ENCODE measurements around the gene SLC2A11.
"Not testable (repeated sequence)": the region's sequence is repeated elsewhere in the genome, so short reads cannot be mapped to it uniquely, and the experiment has no call there.

SLC2A11 gene

DNA sequence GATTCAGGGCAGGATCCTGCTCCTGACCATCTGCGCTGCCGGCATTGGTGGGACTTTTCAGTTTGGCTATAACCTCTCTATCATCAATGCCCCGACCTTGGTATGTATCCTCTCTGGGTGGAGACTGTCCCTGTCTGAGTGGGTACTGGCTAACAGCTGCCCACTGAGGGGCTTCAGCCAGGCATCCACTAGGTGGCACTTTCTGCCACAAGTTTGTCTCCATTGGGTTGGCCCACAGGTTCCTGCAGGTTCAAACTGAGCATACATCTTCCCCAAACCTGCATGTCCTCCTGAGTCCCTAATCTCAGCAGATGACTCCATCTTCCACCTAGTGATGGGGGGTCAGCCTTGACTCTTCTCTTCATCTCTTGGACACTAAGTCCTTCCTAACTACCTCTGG is 4.4 kb downstream of the SLC2A11 start:
- Histone ChIP-seq H3K27ac (no peak overlapping the region), H3K4me3 (no peak overlapping the region)
- TF ChIP-seq, protein P1, sequence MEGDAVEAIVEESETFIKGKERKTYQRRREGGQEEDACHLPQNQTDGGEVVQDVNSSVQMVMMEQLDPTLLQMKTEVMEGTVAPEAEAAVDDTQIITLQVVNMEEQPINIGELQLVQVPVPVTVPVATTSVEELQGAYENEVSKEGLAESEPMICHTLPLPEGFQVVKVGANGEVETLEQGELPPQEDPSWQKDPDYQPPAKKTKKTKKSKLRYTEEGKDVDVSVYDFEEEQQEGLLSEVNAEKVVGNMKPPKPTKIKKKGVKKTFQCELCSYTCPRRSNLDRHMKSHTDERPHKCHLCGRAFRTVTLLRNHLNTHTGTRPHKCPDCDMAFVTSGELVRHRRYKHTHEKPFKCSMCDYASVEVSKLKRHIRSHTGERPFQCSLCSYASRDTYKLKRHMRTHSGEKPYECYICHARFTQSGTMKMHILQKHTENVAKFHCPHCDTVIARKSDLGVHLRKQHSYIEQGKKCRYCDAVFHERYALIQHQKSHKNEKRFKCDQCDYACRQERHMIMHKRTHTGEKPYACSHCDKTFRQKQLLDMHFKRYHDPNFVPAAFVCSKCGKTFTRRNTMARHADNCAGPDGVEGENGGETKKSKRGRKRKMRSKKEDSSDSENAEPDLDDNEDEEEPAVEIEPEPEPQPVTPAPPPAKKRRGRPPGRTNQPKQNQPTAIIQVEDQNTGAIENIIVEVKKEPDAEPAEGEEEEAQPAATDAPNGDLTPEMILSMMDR (IDR thresholded peaks at IDR 0.05) = no peak
- DNase-seq (ENCODE audit: low spot score) = no peak

DNA sequence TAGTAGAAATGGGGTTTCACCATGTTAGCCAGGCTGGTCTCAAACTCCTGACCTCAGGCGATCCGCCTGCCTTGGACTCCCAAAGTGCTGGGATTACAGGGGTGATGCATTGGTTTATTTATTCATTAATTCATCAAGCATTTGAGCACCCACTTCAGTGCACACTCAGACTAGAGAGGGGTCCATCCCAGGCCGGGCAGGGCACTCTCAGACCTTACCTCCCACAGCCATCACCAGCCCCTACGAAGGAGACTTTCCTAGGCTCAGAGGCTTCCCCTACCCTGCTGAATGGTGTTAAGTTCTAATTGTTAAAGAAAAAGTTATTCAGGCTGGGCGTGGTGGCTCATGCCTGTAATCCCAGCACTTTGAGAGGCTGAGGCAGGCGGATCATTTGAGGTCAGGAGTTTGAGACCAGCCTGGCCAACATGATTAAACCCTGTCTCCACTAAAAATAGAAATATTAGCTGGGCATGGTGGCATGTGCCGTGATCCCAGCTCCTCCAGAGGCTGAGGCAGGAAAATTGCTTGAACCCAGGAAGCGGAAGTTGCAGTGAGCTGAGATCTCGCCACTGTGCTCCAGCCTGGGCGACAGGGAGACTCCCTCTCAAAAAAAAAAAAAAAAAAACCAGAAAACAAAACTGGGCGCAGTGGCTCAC is 7.0 kb downstream of the SLC2A11 start:
- not testable (repeated sequence) for H3K27ac ChIP-seq; H3K4me3 ChIP-seq; DNase-seq (ENCODE audit: low spot score)

DNA sequence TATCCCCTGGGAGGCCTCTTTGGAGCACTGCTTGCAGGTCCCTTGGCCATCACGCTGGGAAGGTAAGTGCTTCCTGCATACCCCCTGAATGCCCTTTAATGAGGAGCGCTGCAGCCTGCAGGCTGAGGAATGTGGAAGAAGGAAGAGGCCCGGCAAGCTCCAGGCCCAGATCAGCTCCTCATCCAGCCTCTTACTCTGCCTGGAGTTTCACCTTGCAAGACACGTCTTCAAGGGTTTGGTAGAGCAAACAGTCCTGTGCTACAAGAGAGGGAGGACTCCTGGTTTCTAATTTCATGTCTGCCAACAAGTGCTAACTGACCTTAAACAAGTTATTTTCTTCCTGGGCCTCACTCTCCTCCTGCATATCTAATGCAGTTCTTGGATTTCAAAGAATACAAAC is 10.9 kb downstream of the SLC2A11 start:
- no peak for DNase-seq (ENCODE audit: low spot score)
- Histone ChIP-seq H3K27ac (no peak overlapping the region), H3K4me3 (no peak overlapping the region)
- TF ChIP-seq, protein P1 (IDR thresholded peaks at IDR 0.05) = no peak

DNA sequence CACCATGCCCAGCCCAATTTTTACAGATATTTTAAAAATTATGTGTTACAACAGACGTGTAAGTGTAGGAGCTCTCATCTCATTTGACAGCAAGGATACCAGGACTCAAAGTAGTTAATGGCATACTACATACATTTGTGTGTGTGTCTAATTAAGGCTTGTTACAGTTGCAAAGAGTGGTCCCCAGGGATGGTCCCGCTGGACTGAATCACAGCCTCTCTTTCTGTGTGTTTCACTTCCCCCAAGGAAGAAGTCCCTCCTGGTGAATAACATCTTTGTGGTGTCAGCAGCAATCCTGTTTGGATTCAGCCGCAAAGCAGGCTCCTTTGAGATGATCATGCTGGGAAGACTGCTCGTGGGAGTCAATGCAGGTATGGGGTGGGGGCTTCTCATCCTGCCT is 17.2 kb downstream of the SLC2A11 start:
- Histone ChIP-seq H3K27ac (no peak overlapping the region), H3K4me3 (no peak overlapping the region)
- no peak for DNase-seq (ENCODE audit: low spot score)
- TF ChIP-seq, protein P1 (IDR thresholded peaks at IDR 0.05) = no peak

DNA sequence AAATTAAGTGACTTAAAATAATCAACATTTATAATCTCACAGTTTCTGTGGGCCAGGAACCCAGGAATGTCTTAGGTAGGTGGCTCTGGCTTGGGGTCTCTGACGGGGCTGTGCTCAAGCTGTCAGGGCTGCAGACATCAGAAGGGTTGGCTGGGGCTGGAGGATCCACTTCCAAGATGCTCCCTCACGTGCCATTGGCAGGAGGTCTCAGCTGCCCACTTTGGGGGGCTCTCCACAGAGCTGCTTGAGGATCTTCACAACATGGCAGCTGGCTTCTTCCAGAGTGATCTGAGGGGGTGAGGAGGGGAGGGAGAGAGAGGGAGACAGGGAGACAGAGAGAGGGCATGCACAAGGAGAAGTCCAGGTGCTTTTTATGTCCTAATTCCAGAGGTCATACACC is 18.1 kb downstream of the SLC2A11 start:
- DNase-seq (ENCODE audit: low spot score) = no peak
- TF ChIP-seq, protein P1 (IDR thresholded peaks at IDR 0.05) = no peak
- H3K4me3 ChIP-seq = no peak overlapping the region
- no peak overlapping the region for H3K27ac ChIP-seq

DNA sequence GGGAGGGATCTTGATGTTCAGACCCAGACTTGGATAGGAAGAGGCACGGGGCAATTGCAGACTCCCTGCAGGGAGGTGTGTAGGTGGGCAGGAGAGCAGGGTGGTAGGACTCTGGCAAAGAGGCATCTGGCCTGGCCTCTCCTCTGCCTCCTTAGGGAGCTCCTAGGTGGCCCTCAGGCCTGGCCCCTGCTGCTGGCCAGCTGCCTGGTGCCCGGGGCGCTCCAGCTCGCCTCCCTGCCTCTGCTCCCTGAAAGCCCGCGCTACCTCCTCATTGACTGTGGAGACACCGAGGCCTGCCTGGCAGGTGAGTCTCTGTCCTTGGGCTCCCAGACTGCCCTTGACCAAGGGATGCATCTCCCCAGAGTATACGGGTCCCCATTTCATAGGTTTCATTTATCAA is 19.9 kb downstream of the SLC2A11 start:
- Histone ChIP-seq H3K27ac (no peak overlapping the region), H3K4me3 (no peak overlapping the region)
- no peak for DNase-seq (ENCODE audit: low spot score)
- TF ChIP-seq, protein P1 (IDR thresholded peaks at IDR 0.05) = no peak

DNA sequence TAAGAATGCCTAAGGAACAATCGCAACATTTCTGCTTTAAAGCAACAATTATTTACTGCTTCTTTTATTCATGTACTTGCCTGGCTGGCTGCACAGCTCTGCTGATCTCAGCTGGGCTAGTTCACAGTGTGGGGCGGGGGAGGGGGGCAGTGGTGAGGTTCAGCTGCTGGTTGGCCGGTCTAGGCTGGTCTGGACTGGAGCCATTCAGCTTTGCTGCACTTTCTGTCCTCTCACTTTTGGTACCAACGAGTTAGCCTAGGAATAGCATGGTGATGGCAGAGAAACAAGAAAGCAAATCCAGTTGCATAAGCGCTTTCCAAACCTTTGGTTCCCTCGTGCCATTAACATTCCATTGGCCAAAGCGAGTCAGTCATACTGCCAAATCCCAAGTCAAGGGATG is 20.5 kb downstream of the SLC2A11 start:
- DNase-seq (ENCODE audit: low spot score) = no peak
- TF ChIP-seq, protein P1 (IDR thresholded peaks at IDR 0.05) = no peak
- H3K4me3 ChIP-seq = no peak overlapping the region
- no peak overlapping the region for H3K27ac ChIP-seq
